H1 (cell line): ENCODE data around the gene FGF14. TPM values are rescaled to one million over a fixed set of nuclear protein-coding genes. Genes with fewer than 3 reads are reported as not detected.

Source experiments
- CTCF ChIA-PET: fragments of 300-600 bp; sonication (Branson Sonifier 250); formaldehyde crosslinking; loops from one replicate; lab custom pipeline; 2021; ENCODE audit not compliant: partially characterized antibody; lab: Charles Lee
- POLR2A ChIA-PET: fragments of 300-600 bp; sonication (Branson Sonifier 250); formaldehyde crosslinking; loops from one replicate; lab custom pipeline; 2021; ENCODE audit warnings: inconsistent platforms; ENCODE audit not compliant: partially characterized antibody; lab: Charles Lee
- DNase-seq, 2 experiments: peaks; one replicate each; pipeline versions ENCODE4 v3.0.0 to v3.0.0-alpha.2; 2010 to 2022; ENCODE audit warnings: low spot score in 2 of 2, low read depth in 1 of 2, mixed read lengths in 1 of 2
- FAIRE-seq: peaks from 2 replicates; lab custom pipeline; 2011; peaks lifted over from hg19 to GRCh38; lab: Jason Lieb, UNC
- H2AFZ ChIP-seq: 2 replicates; pipeline ENCODE4 v1.8.1; 2012; ENCODE audit warnings: low read length, inconsistent platforms
- H2AK5ac ChIP-seq: 2 replicates; pipeline ENCODE4 v1.6.1; 2013; ENCODE audit warnings: low read depth, low read length
- H2BK120ac ChIP-seq: replicated peaks from 2 replicates; pipeline ENCODE3; 2013; ENCODE audit warnings: low read depth, low read length, inconsistent platforms
- H2BK12ac ChIP-seq: 2 replicates; pipeline ENCODE4 v1.6.1; 2013; ENCODE audit warnings: low read depth, low read length
- H2BK15ac ChIP-seq: 2 replicates; pipeline ENCODE4 v1.6.1; 2013; ENCODE audit warnings: low read length
- H2BK20ac ChIP-seq: 2 replicates; pipeline ENCODE4 v1.6.1; 2013; ENCODE audit warnings: low read length
- H2BK5ac ChIP-seq: 2 replicates; pipeline ENCODE4 v1.6.1; 2013; ENCODE audit warnings: low read depth, low read length
- H3K14ac ChIP-seq: 2 replicates; pipeline ENCODE4 v1.6.1; 2013; ENCODE audit warnings: inconsistent platforms; ENCODE audit not compliant: insufficient read length
- H3K18ac ChIP-seq: 2 replicates; pipeline ENCODE4 v1.6.1; 2013; ENCODE audit warnings: low read length; ENCODE audit errors: extremely low read depth
- H3K23ac ChIP-seq: 2 replicates; pipeline ENCODE4 v1.6.1; 2013; ENCODE audit warnings: inconsistent platforms; ENCODE audit not compliant: insufficient read length
- H3K23me2 ChIP-seq: 2 replicates; pipeline ENCODE4 v1.6.1; 2013; ENCODE audit warnings: low read depth, low read length
- H3K27ac ChIP-seq: 2 replicates; pipeline ENCODE4 v1.6.1; 2011; ENCODE audit warnings: low read depth, low read length, inconsistent platforms
- H3K27me3 ChIP-seq, 4 experiments: replicated peaks in 1 of 4; 1 replicate in 1 of 4; 2 replicates in 3 of 4; pipeline versions ENCODE4 v1.6.1 to v1.8.1; 2011 to 2013; ENCODE audit warnings: low read length in 3 of 4, mild to moderate bottlenecking in 3 of 4, inconsistent platforms in 2 of 4, mixed read lengths in 2 of 4, moderate library complexity in 1 of 4; ENCODE audit not compliant: control insufficient read depth in 3 of 4, insufficient read depth in 3 of 4; ENCODE audit errors: extremely low read depth in 1 of 4
- H3K36me3 ChIP-seq, 4 experiments: 2 replicates each; pipeline versions ENCODE4 v1.6.1 to v1.8.1; 2011 to 2013; ENCODE audit warnings: mild to moderate bottlenecking in 4 of 4, low read length in 3 of 4, moderate library complexity in 2 of 4, control low read depth in 1 of 4, inconsistent platforms in 1 of 4; ENCODE audit not compliant: insufficient read depth in 4 of 4, control insufficient read depth in 2 of 4
- H3K4ac ChIP-seq: replicated peaks from 2 replicates; pipeline ENCODE3; 2013; ENCODE audit warnings: low read length, low read depth, mixed read lengths, inconsistent platforms; ENCODE audit not compliant: insufficient read length
- H3K4me1 ChIP-seq, 4 experiments: replicated peaks in 1 of 4; 1 replicate in 1 of 4; 2 replicates in 3 of 4; pipeline versions ENCODE4 v1.6.1 to v1.8.1; 2011 to 2013; ENCODE audit warnings: low read length in 3 of 4, inconsistent platforms in 2 of 4, mixed read lengths in 1 of 4; ENCODE audit not compliant: insufficient read depth in 4 of 4, control insufficient read depth in 3 of 4
- H3K4me2 ChIP-seq, 2 experiments: 2 replicates each; pipeline versions ENCODE4 v1.6.1 to v1.8.1; 2011 to 2013; ENCODE audit warnings: low read depth in 2 of 2, low read length in 2 of 2, control low read depth in 1 of 2, inconsistent platforms in 1 of 2, mild to moderate bottlenecking in 1 of 2; ENCODE audit not compliant: insufficient read depth in 1 of 2
- H3K4me3 ChIP-seq, 4 experiments: fragments of 200-600, 300-600 bp in 1 of 4; sonication (generic), shearing (Covaris generic), sonication (Bioruptor Twin) in 1 of 4; 2 replicates each; pipeline versions ENCODE4 v1.5.1 to v1.8.1; 2011 to 2016; ENCODE audit warnings: low read length in 4 of 4, low read depth in 3 of 4, control low read depth in 2 of 4, inconsistent platforms in 2 of 4, mild to moderate bottlenecking in 2 of 4, mixed read lengths in 1 of 4, moderate library complexity in 1 of 4; ENCODE audit not compliant: insufficient read depth in 2 of 4; ENCODE audit errors: extremely low read depth in 1 of 4
- H3K56ac ChIP-seq: replicated peaks from 2 replicates; pipeline ENCODE3; 2013; ENCODE audit warnings: low read depth, mild to moderate bottlenecking, mixed read lengths, low read length, inconsistent platforms; ENCODE audit not compliant: insufficient read length
- H3K79me1 ChIP-seq: 2 replicates; pipeline ENCODE4 v1.6.1; 2013; ENCODE audit warnings: low read depth, low read length, control low read depth
- H3K79me2 ChIP-seq, 2 experiments: 2 replicates each; pipeline versions ENCODE4 v1.6.1 to v1.8.1; 2012 to 2013; ENCODE audit warnings: low read length in 2 of 2, mild to moderate bottlenecking in 2 of 2, inconsistent platforms in 1 of 2; ENCODE audit not compliant: insufficient read depth in 2 of 2, control insufficient read depth in 1 of 2
- H3K9ac ChIP-seq, 4 experiments: replicated peaks in 1 of 4; 1 replicate in 1 of 4; 2 replicates in 3 of 4; pipeline versions ENCODE4 v1.6.1 to v1.8.1; 2011 to 2013; ENCODE audit warnings: low read depth in 3 of 4, low read length in 3 of 4, control low read depth in 2 of 4, mild to moderate bottlenecking in 2 of 4, moderate library complexity in 2 of 4, inconsistent platforms in 1 of 4; ENCODE audit errors: extremely low read depth in 1 of 4
- H3K9me3 ChIP-seq, 2 experiments: 2 replicates each; pipeline versions ENCODE4 v1.6.1 to v1.8.1; 2012 to 2013; ENCODE audit warnings: mild to moderate bottlenecking in 2 of 2, moderate library complexity in 2 of 2, control low read depth in 1 of 2, inconsistent platforms in 1 of 2, low read depth in 1 of 2, low read length in 1 of 2, mixed read lengths in 1 of 2; ENCODE audit not compliant: insufficient read depth in 2 of 2
- H4K20me1 ChIP-seq, 2 experiments: replicated peaks in 1 of 2; 2 replicates each; pipeline versions ENCODE3 to v1.8.1; 2011 to 2013; ENCODE audit warnings: inconsistent platforms in 2 of 2, low read length in 2 of 2, mild to moderate bottlenecking in 1 of 2; ENCODE audit not compliant: insufficient read depth in 2 of 2, control insufficient read depth in 1 of 2
- H4K5ac ChIP-seq: 2 replicates; pipeline ENCODE4 v1.6.1; 2013; ENCODE audit warnings: low read length, low read depth, mixed read lengths, inconsistent platforms; ENCODE audit not compliant: insufficient read length
- H4K8ac ChIP-seq: 2 replicates; pipeline ENCODE4 v1.8.0; 2013; ENCODE audit warnings: mild to moderate bottlenecking, moderate library complexity, low read length, inconsistent platforms; ENCODE audit not compliant: insufficient read depth; ENCODE audit errors: extremely low read depth
- H4K91ac ChIP-seq: replicated peaks from 2 replicates; pipeline ENCODE3; 2013; ENCODE audit warnings: low read length, mixed read lengths, inconsistent platforms; ENCODE audit not compliant: insufficient read length
- CBX8 ChIP-seq: fragments of 300-800, 300-1000 bp; sonication (generic); IDR thresholded peaks from 2 replicates; pipeline ENCODE4 v1.7.1; 2016; ENCODE audit warnings: low read depth, low read length, borderline replicate concordance
- CTCF ChIP-seq, 3 experiments: IDR thresholded peaks; 1 replicate in 2 of 3; 2 replicates in 1 of 3; pipeline versions ENCODE4 v1.5.1 to v1.6.1; 2011; ENCODE audit warnings: low read length in 3 of 3, mild to moderate bottlenecking in 3 of 3, inconsistent platforms in 2 of 3, low read depth in 1 of 3, moderate library complexity in 1 of 3; ENCODE audit not compliant: insufficient read depth in 1 of 3; ENCODE audit errors: control extremely low read depth in 1 of 3
- FOSL1 ChIP-seq: IDR thresholded peaks from 2 replicates; pipeline ENCODE4 v1.6.1; 2011; ENCODE audit warnings: mild to moderate bottlenecking, low read depth, low read length, moderate library complexity; ENCODE audit not compliant: insufficient read depth
- POLR2AphosphoS5 ChIP-seq: IDR thresholded peaks from 2 replicates; pipeline ENCODE4 v1.6.1; 2011; ENCODE audit warnings: low read depth, low read length
- RAD21 ChIP-seq, 2 experiments: IDR thresholded peaks in 1 of 2; conservative IDR thresholded peaks in 1 of 2; 2 replicates each; pipeline ENCODE4 v1.6.1; 2011; ENCODE audit warnings: low read depth in 2 of 2, low read length in 2 of 2, improper control_type of control experiment in 1 of 2, inconsistent platforms in 1 of 2, mild to moderate bottlenecking in 1 of 2, moderate library complexity in 1 of 2
- SRF ChIP-seq: IDR thresholded peaks from 2 replicates; pipeline ENCODE4 v1.6.1; 2011; ENCODE audit warnings: mild to moderate bottlenecking, low read depth, low read length, moderate library complexity
- WGBS, 2 experiments: shearing (Covaris generic) in 1 of 2; methylation state at CpG; one replicate each; pipeline versions ENCODE4 v1.1.6 to v1.1.7; 2013 to 2015; ENCODE audit warnings: low lambda C conversion rate in 2 of 2, mixed read lengths in 2 of 2, inconsistent platforms in 1 of 2, low coverage in 1 of 2, missing lambda C conversion rate in 1 of 2; ENCODE audit not compliant: insufficient replicate concordance in 2 of 2, insufficient coverage in 1 of 2, insufficient read length in 1 of 2; ENCODE audit errors: extremely low coverage in 1 of 2, missing lambda C conversion rate in 1 of 2; 5-methylcytosine and 5-hydroxymethylcytosine counted together
- polyA plus RNA-seq, 7 experiments: library from polyadenylated mRNA; depleted of rRNA in 3 of 7; stranded (reverse) in 5 of 7; unstranded in 2 of 7; fragments of >200 nt in 5 of 7; fragments of 200-250 nt in 2 of 7; gene quantifications; 1 replicate in 5 of 7; 2 replicates in 1 of 7; 4 replicates in 1 of 7; pipeline versions ENCODE4 v1.2.1 to v1.2.3, GENCODE V29; 2011 to 2013; ENCODE audit warnings: missing spikeins in 2 of 7, mixed read lengths in 2 of 7
- total RNA-seq: library from RNA; stranded (reverse); fragmentation: NEBNext Ultra II Directional; extraction: Animal tissue kit (Norgen Biotek cat#: 25700); gene quantifications from 2 replicates; pipeline ENCODE4 v1.2.1, GENCODE V29; 2021
- TF ChIP-seq, protein P1 (sequence below): IDR thresholded peaks from 2 replicates; pipeline ENCODE4 v1.6.1; 2012; ENCODE audit warnings: low read length, inconsistent platforms

Gene FGF14
- total and polyA plus RNA-seq, 2 of the 8 experiments (the other 6 are each of a cell fraction or from before 2014, with no cell fraction given): 0.05 to 0.58 TPM

- no peak overlapping the region for H3K14ac ChIP-seq
- H3K4me3 ChIP-seq: no peak overlapping the region
- H3K27ac ChIP-seq: no peak overlapping the region
- H3K23me2 ChIP-seq: no peaks in the 10 kb centered on the region
- no peak overlapping the region for H3K4me2 ChIP-seq
- no peaks in the 10 kb centered on the region for H3K36me3 ChIP-seq
- H4K20me1 ChIP-seq: no peaks in the 10 kb centered on the region
- DNase-seq (no peak), FAIRE-seq (peak; percentile 63)
- no peak overlapping the region for H3K9ac ChIP-seq
- no peak overlapping the region for H4K5ac ChIP-seq
- no peak overlapping the region for H2BK5ac ChIP-seq
- no peaks in the 10 kb centered on the region for H3K79me1 ChIP-seq
- no peak overlapping the region for H2BK20ac ChIP-seq
- H2BK15ac ChIP-seq: no peak overlapping the region
- TF ChIP-seq CTCF (IDR thresholded peaks at IDR 0.05; ENCODE audit: control extremely low read depth in 1 of 3, insufficient read depth in 1 of 3, low read depth in 1 of 3, low read length in 3 of 3) (peak in 2 of 3 experiments; percentile 27 to 54; a peak in 2 of 4 replicates), CBX8 (no peak), SRF (no peak), FOSL1 (no peak), RAD21 (IDR thresholded peaks at IDR 0.05 in 1 of 2, conservative IDR thresholded peaks at IDR 0.05 in 1 of 2; ENCODE audit: low read depth in 2 of 2, low read length in 2 of 2) (peak; percentile 67 to 71), POLR2AphosphoS5 (no peak)
- TF ChIP-seq, protein P1, sequence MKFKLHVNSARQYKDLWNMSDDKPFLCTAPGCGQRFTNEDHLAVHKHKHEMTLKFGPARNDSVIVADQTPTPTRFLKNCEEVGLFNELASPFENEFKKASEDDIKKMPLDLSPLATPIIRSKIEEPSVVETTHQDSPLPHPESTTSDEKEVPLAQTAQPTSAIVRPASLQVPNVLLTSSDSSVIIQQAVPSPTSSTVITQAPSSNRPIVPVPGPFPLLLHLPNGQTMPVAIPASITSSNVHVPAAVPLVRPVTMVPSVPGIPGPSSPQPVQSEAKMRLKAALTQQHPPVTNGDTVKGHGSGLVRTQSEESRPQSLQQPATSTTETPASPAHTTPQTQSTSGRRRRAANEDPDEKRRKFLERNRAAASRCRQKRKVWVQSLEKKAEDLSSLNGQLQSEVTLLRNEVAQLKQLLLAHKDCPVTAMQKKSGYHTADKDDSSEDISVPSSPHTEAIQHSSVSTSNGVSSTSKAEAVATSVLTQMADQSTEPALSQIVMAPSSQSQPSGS: no peak
- peaks cover 0 to 10% (median 8%) of the 10 kb centered on the region in 4 experiments; a peak in 4 of 7 replicates for H3K4me1 ChIP-seq
- CTCF ChIA-PET: interaction anchor here (0.6 to 2.1 kb wide), 24 partner anchors 10 to 999 kb away, joined by 3 to 25 read pairs (median 3); no protein-coding TSS in a partner anchor
- H3K9me3 ChIP-seq: no peaks in the 10 kb centered on the region
- no peaks in the 10 kb centered on the region for H3K79me2 ChIP-seq
- no peak overlapping the region for H2BK120ac ChIP-seq
- H3K56ac ChIP-seq: no peak overlapping the region
- no peak overlapping the region for H3K18ac ChIP-seq
- WGBS, 2 experiments: 47% methylated on average over 1 of the region's 1 CpG; no CpG with 5 or more reads in 1 of the 2 experiments
- H4K91ac ChIP-seq: no peak overlapping the region
- H2AK5ac ChIP-seq: no peak overlapping the region
- POLR2A ChIA-PET: no interaction called here
- no peak overlapping the region for H3K23ac ChIP-seq
- no peak overlapping the region for H2AFZ ChIP-seq
- H4K8ac ChIP-seq: no peak overlapping the region
- no peak overlapping the region for H2BK12ac ChIP-seq
- no peaks in the 10 kb centered on the region for H3K27me3 ChIP-seq
- H3K4ac ChIP-seq: no peak overlapping the region
Measured at GRCh38 chr13:101757446-101758039, 644.3 kb downstream of the FGF14 start.
